Measurements from ENCODE around the gene ATP6V0A1.

DNA sequence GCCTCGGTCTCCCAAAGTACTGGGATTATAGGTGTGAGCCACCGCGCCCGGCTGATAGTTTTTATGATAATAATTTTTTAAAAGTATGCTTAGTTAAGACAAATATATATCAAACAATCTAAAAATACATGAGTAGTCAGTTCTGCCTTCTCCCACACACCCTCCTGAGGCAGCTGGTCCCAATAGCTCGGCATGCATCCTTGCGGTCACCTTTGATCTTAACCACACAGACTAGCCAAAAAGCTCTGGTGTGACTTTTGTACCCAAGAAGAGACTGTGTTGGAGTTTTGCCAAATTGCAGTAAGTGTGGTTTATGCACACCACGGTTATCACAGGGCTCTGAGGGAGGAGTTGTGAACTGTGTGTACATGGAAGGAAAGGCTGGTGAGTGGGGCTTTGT is 25.6 kb downstream of the ATP6V0A1 start:
- no peak for TF ChIP-seq POLR2A (IDR thresholded peaks at IDR 0.05)
- TF ChIP-seq, protein P1, sequence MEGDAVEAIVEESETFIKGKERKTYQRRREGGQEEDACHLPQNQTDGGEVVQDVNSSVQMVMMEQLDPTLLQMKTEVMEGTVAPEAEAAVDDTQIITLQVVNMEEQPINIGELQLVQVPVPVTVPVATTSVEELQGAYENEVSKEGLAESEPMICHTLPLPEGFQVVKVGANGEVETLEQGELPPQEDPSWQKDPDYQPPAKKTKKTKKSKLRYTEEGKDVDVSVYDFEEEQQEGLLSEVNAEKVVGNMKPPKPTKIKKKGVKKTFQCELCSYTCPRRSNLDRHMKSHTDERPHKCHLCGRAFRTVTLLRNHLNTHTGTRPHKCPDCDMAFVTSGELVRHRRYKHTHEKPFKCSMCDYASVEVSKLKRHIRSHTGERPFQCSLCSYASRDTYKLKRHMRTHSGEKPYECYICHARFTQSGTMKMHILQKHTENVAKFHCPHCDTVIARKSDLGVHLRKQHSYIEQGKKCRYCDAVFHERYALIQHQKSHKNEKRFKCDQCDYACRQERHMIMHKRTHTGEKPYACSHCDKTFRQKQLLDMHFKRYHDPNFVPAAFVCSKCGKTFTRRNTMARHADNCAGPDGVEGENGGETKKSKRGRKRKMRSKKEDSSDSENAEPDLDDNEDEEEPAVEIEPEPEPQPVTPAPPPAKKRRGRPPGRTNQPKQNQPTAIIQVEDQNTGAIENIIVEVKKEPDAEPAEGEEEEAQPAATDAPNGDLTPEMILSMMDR (IDR thresholded peaks at IDR 0.05 in 8 of 11, conservative IDR thresholded peaks at IDR 0.05 in 3 of 11) = no peak

Measured in spleen (tissue), 7 donors.